Pancreas (tissue), 10 donors: Measurements from ENCODE around the gene FHOD3. TPM values are rescaled to one million over a fixed set of nuclear protein-coding genes. Genes with fewer than 3 reads are reported as not detected.

Experiments used
- ATAC-seq, 4 donors: fragments of 200-7000 bp; cut with Tn5 transposase; one replicate each; pipeline versions ENCODE4 v1.8.0 to v1.9.1; 2020; ENCODE audit warnings: mild to moderate bottlenecking in 4 of 4, moderate library complexity in 4 of 4
- DNase-seq, 6 donors: peaks; one replicate each; pipeline ENCODE4 v3.0.0-alpha.2; 2020
- FAIRE-seq: peaks from 2 replicates; lab custom pipeline; 2012; peaks lifted over from hg19 to GRCh38; lab: Jason Lieb, UNC
- H3K27ac ChIP-seq, 4 donors: fragments of 200-600 bp; sonication (generic); 1 replicate in 3 of 4; 2 replicates in 1 of 4; pipeline versions ENCODE4 v1.5.0 to v1.8.0; 2020
- H3K27me3 ChIP-seq, 4 donors: fragments of 200-600 bp; one replicate each; pipeline ENCODE4 v1.8.0; 2021
- H3K36me3 ChIP-seq, 3 donors: fragments of 200-600 bp; sonication (generic) in 1 of 3; one replicate each; pipeline versions ENCODE4 v1.5.0 to v1.8.0; 2020 to 2021
- H3K4me1 ChIP-seq, 3 donors: fragments of 200-600 bp; one replicate each; pipeline ENCODE4 v1.8.0; 2021
- H3K4me3 ChIP-seq, 4 donors: fragments of 200-600 bp; sonication (generic) in 2 of 4; one replicate each; pipeline versions ENCODE4 v1.5.0 to v1.8.0; 2020 to 2021
- H3K9me3 ChIP-seq, 4 donors: fragments of 200-600 bp; one replicate each; pipeline ENCODE4 v1.8.0; 2021
- CTCF ChIP-seq, 4 donors: fragments of 200-600 bp; sonication (generic) in 3 of 4; IDR thresholded peaks; one replicate each; pipeline versions ENCODE4 v1.5.0 to v1.8.0; 2021; ENCODE audit warnings: antibody characterized with exemption in 4 of 4
- WGBS, 2 donors: extraction: QIAGEN DNeasy Blood & Tissue Kit; methylation state at CpG; one replicate each; pipeline ENCODE4 v1.1.7; 2013; 5-methylcytosine and 5-hydroxymethylcytosine counted together
- intact Hi-C, 3 donors: fragments of 100-400 bp; cut with DNase I; formaldehyde crosslinking; loops; one replicate each; pipeline versions ENCODE4 v1.11.1 to v1.14.2; 2022
- polyA plus RNA-seq, 2 donors: library from polyadenylated mRNA; stranded (reverse); fragments of 200-250 nt; gene quantifications; one replicate each; pipeline ENCODE4 v1.2.3, GENCODE V29; 2013
- total RNA-seq, 6 donors: library from RNA; stranded (reverse); fragmentation: NEBNext Ultra II Directional in 4 of 6; extraction: Animal tissue kit (Norgen Biotek cat#: 25700) in 4 of 6; gene quantifications; one replicate each; pipeline versions ENCODE4 v1.2.1 to v1.2.4, GENCODE V29; 2021 to 2023
- donor health status: healthy with polysubstance abuse.
- donor health status: DM: no; HTN: no; CAD: no; lungs with moderate emphysema.
- donor health status: DM: no; HTN: no; CAD: no.
- donor health status: control.
- donor health status: control.
- donor health status: Bipolar disorder and iron deficiency.
- donor health status: DM: yes; HTN: yes; CAD: no.
- donor health status: DM: no; HTN: no; CAD: no.
- donor health status: DM: no; HTN: no; CAD: no.
- donor health status: DM: yes; HTN: yes; CAD: no.

Gene FHOD3
- total and polyA plus RNA-seq, 8 donors: 0.25 to 4.3 (median 1.2) TPM

GRCh38 chr18:36811430-36811829 is 513.9 kb downstream of the FHOD3 start:
- ATAC-seq: no peak
- no peak for TF ChIP-seq CTCF (IDR thresholded peaks at IDR 0.05)
- Histone ChIP-seq H3K4me1 (peaks cover 6 to 12% (median 11%) of the 10 kb centered on the region in 3 donors), H3K9me3 (no peaks in the 10 kb centered on the region), H3K4me3 (no peak overlapping the region), H3K27me3 (no peaks in the 10 kb centered on the region), H3K27ac (no peak overlapping the region), H3K36me3 (no peaks in the 10 kb centered on the region)
- intact Hi-C loops: no loop called here
- FAIRE-seq: no peak
- no peak for DNase-seq
- WGBS, 2 donors: 75 to 79% methylated on average over 3 of the region's 3 CpGs

GRCh38 chr18:36811955-36812354 is 514.4 kb downstream of the FHOD3 start:
- H3K27ac ChIP-seq: no peak overlapping the region
- no peak for FAIRE-seq

DNA sequence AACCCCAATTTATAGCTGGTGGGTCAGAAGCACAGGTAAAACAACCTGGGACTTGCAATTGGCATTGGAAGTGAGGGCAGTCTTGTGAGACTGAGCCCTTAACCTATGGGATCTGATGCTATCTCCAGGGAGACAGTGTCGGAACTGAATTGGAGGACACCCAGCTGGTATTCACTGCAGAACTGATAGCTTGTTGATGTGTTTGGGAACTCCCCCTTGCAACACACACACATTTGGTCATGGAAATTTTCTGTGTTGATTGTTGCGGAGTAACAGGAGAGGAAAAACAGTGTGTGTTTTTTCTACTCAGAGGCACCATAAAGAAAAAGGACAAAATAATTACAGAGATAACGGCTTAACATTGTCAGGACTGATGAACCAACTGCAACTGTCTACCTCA is 515.2 kb downstream of the FHOD3 start:
- TF ChIP-seq CTCF (IDR thresholded peaks at IDR 0.05): no peak
- Histone ChIP-seq H3K4me1 (peaks cover 6 to 12% (median 11%) of the 10 kb centered on the region in 3 donors), H3K9me3 (no peaks in the 10 kb centered on the region), H3K36me3 (no peaks in the 10 kb centered on the region), H3K27ac (no peak overlapping the region), H3K27me3 (no peaks in the 10 kb centered on the region), H3K4me3 (no peak overlapping the region)
- FAIRE-seq: no peak
- no peak for DNase-seq
- intact Hi-C loops: no loop called here
- peak in 1 of 4 donors; percentile 19 for ATAC-seq
- WGBS, 2 donors: 69 to 71% methylated on average over 3 of the region's 3 CpGs

More at GRCh38 chr18:36811955-36812354, 514.4 kb downstream of the FHOD3 start:
- intact Hi-C loops: no loop called here
- H3K4me1 ChIP-seq: peaks cover 6 to 12% (median 11%) of the 10 kb centered on the region in 3 donors
- no peaks in the 10 kb centered on the region for H3K9me3 ChIP-seq
- no peak overlapping the region for H3K4me3 ChIP-seq
- no peak for DNase-seq
- ATAC-seq: no peak
- H3K27me3 ChIP-seq: no peaks in the 10 kb centered on the region
- no peaks in the 10 kb centered on the region for H3K36me3 ChIP-seq
- TF ChIP-seq CTCF (IDR thresholded peaks at IDR 0.05): no peak

DNA sequence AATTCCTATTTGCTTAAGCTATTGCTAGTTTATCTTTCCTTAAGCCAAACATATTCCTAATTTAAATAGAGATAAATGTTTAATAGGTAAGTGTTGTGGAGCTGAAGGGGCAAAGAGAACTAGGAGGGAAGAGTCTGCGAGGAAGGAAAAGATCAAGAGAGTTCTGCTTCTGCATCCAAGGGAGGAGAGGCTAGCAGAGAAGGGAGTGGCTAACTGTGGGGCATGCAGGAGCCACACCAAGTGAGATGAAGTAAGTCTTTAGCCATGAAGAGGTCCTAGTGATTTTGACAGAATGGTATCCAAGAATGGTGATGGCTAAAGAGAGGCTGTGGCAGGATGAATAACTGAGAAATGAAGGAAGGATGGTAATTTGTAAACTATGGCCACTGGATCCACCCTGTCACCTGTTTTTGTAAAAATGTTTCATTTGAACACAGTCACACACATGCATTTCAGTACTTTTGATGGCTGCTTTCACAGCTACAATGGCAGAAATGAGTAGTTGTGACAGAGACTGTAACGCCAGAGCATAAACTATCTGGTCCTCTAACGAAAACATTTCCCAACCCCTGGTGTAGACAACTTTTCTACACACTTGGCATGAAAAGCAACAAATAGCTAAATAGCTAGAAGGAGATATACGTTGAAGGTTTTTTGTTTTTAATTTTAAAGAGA is 515.7 kb downstream of the FHOD3 start:
- Histone ChIP-seq H3K4me1 (peaks cover 6 to 17% (median 16%) of the 10 kb centered on the region in 3 donors), H3K36me3 (no peaks in the 10 kb centered on the region), H3K4me3 (no peak overlapping the region), H3K27me3 (no peaks in the 10 kb centered on the region), H3K27ac (no peak overlapping the region), H3K9me3 (no peaks in the 10 kb centered on the region)
- FAIRE-seq: no peak
- DNase-seq: no peak
- intact Hi-C loops: no loop called here
- ATAC-seq: no peak
- 86 to 92% methylated on average over 4 of the region's 4 CpGs for WGBS, 2 donors
- TF ChIP-seq CTCF (IDR thresholded peaks at IDR 0.05): no peak

- FAIRE-seq: no peak
- Histone ChIP-seq H3K9me3 (no peaks in the 10 kb centered on the region), H3K36me3 (no peaks in the 10 kb centered on the region), H3K4me1 (peaks cover 6 to 23% (median 22%) of the 10 kb centered on the region in 3 donors), H3K27ac (no peak overlapping the region), H3K4me3 (no peak overlapping the region), H3K27me3 (no peaks in the 10 kb centered on the region)
- DNase-seq: no peak
- 80 to 91% methylated on average over 3 of the region's 3 CpGs for WGBS, 2 donors
- no peak for ATAC-seq
- intact Hi-C loops: no loop called here
- no peak for TF ChIP-seq CTCF (IDR thresholded peaks at IDR 0.05)
Observed at GRCh38 chr18:36813824-36814223, 516.3 kb downstream of the FHOD3 start.
